ENCODE results near the gene SPINK1. TPM values are rescaled to one million over a fixed set of nuclear protein-coding genes. Genes with fewer than 3 reads are reported as not detected.
"Not testable (repeated sequence)": the region's sequence is repeated elsewhere in the genome, so short reads cannot be mapped to it uniquely, and the experiment has no call there.

The SPINK1 gene
- total and polyA plus RNA-seq, 2 donors, result 274 to 393 TPM

DNA sequence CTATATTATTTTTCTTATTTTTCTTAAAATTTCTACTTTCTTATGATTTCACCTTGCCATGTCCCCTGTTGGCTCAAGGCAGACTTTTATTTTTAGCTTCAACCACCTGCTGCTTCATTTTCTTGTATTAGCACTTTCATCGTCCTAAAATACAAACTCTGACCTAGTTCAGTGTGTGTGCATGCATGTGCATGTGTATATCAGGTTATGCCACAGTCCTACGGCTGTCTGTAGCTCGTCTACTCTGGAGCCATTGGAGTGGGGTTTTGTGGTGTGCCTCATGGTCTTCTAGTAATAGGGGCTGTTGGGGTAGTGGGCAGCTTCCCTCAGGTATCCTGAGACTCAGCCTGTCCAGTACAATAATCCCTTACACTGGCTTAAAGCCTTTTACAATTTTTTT lies 13.4 kb upstream of the SPINK1 start:
- Histone ChIP-seq H3K4me3 (ENCODE audit: low read depth, low read length) (no peak overlapping the region), H3K27ac (ENCODE audit: low read depth) (no peak overlapping the region), H3K4me1 (ENCODE audit: insufficient read depth) (no peaks in the 10 kb centered on the region), H3K36me3 (ENCODE audit: insufficient read depth) (no peaks in the 10 kb centered on the region)
- WGBS, result 44% methylated on average over 3 of the region's 3 CpGs
- DNase-seq (ENCODE audit: extremely low spot score), result no peak

DNA sequence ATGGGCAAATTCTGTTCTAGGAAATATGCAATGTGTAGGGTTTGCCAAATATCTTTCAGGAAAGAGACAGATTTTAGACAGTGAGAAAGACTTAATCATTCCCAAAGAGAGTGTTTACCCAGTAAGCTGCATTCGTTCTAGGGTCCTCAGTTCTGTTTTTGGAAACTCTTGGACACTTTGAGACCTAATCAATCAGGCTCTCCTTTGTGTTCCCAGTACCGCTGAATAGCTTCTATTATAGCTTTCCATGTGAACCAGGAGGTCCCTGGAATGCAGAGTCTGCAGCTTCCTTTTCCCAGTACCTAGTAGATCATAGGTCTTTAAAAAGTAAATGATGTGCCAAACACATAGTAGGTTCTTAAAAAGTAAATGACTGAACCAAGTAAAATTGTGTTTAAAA lies 11.4 kb upstream of the SPINK1 start:
- Histone ChIP-seq H3K27ac (ENCODE audit: low read depth) (no peak overlapping the region), H3K4me3 (ENCODE audit: low read depth, low read length) (no peak overlapping the region), H3K4me1 (ENCODE audit: insufficient read depth) (no peaks in the 10 kb centered on the region), H3K36me3 (ENCODE audit: insufficient read depth) (no peaks in the 10 kb centered on the region)
- WGBS, result 65% methylated on average over 2 of the region's 2 CpGs
- no peak for DNase-seq (ENCODE audit: extremely low spot score)

DNA sequence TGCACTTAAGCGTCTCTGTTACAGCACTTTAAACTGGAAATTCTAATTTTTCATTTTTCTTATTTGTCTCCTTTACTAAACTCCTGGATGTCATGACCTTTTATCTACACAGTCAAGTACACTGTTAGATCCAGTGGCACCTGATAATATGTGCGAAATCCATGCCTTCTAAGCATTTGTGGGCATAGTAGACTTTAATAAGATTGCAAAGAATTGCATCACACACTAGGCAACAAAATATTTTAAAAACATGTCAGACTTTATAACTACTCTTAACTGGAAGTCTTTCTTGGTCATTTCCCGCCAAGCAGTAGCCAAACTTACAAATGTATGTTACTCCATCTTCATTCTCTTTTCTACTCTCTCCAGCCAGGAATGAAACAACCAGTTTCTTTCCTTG lies 5.0 kb upstream of the SPINK1 start:
- no peak overlapping the region for H3K27ac ChIP-seq (ENCODE audit: low read depth)
- H3K4me3 ChIP-seq (ENCODE audit: low read depth, low read length), result no peak overlapping the region
- WGBS, result 79% methylated on average over 3 of the region's 3 CpGs
- H3K36me3 ChIP-seq (ENCODE audit: insufficient read depth), result no peaks in the 10 kb centered on the region
- H3K4me1 ChIP-seq (ENCODE audit: insufficient read depth), result no peaks in the 10 kb centered on the region
- no peak for DNase-seq (ENCODE audit: extremely low spot score)

DNA sequence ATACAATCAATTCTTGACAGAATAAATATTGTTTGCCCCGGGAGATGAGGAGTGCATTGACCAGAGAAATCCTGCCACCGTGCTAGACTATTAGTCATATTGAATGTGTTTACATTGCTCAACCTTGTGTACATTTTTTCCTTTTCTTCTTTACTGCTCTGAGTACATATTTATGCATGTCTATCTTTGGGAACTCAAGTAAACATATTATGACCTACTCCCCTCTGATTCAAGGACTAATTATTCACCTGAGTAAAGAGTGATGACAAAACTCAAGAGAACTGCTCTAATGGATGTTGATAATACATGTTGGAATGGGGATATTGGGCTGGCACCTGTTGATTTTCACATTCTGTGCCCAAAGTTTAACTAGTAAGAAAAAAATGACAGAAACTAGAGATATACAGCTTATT lies 3.9 kb upstream of the SPINK1 start:
- 52% methylated on average over 2 of the region's 2 CpGs for WGBS
- no peak overlapping the region for H3K27ac ChIP-seq (ENCODE audit: low read depth)
- no peaks in the 10 kb centered on the region for H3K36me3 ChIP-seq (ENCODE audit: insufficient read depth)
- no peak for DNase-seq (ENCODE audit: extremely low spot score)
- H3K4me1 ChIP-seq (ENCODE audit: insufficient read depth), result no peaks in the 10 kb centered on the region
- no peak overlapping the region for H3K4me3 ChIP-seq (ENCODE audit: low read depth, low read length)

DNA sequence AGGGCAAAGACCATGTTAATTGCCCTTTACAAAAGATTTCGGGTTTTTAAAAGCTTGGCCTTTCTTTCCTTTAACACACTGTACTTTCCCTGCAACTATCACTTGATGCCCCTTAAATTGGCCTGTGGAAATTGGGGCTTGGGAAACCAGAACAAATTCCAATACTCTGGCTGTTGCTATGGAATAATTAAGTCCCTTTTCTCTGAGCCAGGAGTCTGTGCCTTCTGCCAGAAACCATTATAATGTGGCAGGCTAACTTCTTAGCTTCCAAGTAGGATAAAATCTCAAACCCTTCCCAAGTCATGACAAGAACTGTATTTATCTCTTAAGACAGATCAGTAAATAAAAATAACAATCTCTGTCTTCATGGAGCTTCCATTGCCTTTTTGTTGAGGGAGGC lies 1.1 kb upstream of the SPINK1 start:
- WGBS, result 49% methylated on average over 1 of the region's 1 CpG
- Histone ChIP-seq H3K4me1 (ENCODE audit: insufficient read depth) (no peaks in the 10 kb centered on the region), H3K36me3 (ENCODE audit: insufficient read depth) (peaks cover 2% of the 10 kb centered on the region), H3K4me3 (ENCODE audit: low read depth, low read length) (no peak overlapping the region), H3K27ac (ENCODE audit: low read depth) (no peak overlapping the region)
- no peak for DNase-seq (ENCODE audit: extremely low spot score)

DNA sequence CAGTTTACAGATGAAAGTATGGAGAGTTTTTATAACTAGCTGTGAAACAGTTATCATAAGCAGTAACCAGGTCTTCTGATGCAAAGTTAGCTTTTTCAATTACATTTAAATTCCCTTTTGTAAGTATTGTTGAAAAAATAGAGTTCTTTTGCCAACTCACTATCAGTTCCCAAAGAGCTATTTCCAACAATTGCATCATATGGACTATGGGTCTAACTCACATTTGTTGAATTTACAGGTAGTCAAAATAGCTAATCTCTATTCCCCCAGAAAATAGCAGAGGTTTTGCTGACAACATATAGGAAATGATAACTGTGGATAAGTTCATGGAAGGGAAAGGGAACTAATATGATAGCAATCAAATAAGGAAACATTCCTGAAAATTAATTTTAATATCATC lies 1.4 kb downstream of the SPINK1 start:
- no peak overlapping the region for H3K27ac ChIP-seq (ENCODE audit: low read depth)
- H3K4me3 ChIP-seq (ENCODE audit: low read depth, low read length), result no peak overlapping the region
- DNase-seq (ENCODE audit: extremely low spot score), result no peak
- no peaks in the 10 kb centered on the region for H3K4me1 ChIP-seq (ENCODE audit: insufficient read depth)
- H3K36me3 ChIP-seq (ENCODE audit: insufficient read depth), result peaks cover 2% of the 10 kb centered on the region

DNA sequence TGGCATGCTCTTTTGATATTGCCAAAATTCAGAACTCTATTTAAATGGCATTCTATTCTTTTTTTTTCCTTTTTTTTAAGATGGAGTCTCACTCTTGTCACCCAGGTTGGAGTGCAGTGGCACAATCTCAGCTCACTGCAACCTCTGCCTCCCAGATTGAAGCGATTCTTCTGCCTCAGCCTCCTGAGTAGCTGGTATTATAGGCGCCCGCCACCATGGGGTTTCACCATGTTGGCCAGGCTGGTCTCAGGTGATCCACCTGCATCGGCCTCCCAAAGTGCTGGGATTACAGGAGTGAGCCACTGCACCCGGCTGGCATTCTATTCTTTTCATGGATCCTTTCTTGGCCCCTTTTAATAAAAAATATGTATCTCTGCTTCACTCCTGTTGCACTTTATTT lies 4.5 kb downstream of the SPINK1 start:
- not testable (repeated sequence) for DNase-seq (ENCODE audit: extremely low spot score); H3K4me3 ChIP-seq (ENCODE audit: low read depth, low read length); H3K36me3 ChIP-seq (ENCODE audit: insufficient read depth); H3K4me1 ChIP-seq (ENCODE audit: insufficient read depth)
- 93% methylated on average over 5 of the region's 5 CpGs for WGBS
- peak overlapping the region; percentile 50 for H3K27ac ChIP-seq (ENCODE audit: low read depth)

DNA sequence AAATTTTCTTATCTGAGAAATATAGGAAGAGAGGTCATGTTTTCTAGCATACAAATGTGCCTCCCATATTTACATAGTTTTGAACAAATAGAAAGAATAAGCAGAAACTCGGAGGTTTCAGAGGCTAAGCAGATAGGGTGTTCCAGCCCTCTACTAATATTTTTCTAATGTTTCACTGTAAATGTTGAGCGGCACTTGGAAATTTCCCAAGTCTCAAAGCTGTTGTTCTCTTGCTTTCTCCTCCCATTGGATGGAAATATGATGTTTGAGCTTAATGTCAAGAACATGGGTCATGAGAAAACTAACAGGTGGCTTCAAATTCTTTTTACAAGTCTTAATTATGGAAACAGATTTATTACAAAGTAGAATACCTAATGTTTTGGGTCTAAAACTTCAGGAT lies 5.1 kb downstream of the SPINK1 start:
- DNase-seq (ENCODE audit: extremely low spot score), result no peak
- no peak overlapping the region for H3K27ac ChIP-seq (ENCODE audit: low read depth)
- H3K4me1 ChIP-seq (ENCODE audit: insufficient read depth), result no peaks in the 10 kb centered on the region
- WGBS, result 50% methylated on average over 2 of the region's 2 CpGs
- H3K36me3 ChIP-seq (ENCODE audit: insufficient read depth), result peaks cover 2% of the 10 kb centered on the region
- H3K4me3 ChIP-seq (ENCODE audit: low read depth, low read length), result no peak overlapping the region

DNA sequence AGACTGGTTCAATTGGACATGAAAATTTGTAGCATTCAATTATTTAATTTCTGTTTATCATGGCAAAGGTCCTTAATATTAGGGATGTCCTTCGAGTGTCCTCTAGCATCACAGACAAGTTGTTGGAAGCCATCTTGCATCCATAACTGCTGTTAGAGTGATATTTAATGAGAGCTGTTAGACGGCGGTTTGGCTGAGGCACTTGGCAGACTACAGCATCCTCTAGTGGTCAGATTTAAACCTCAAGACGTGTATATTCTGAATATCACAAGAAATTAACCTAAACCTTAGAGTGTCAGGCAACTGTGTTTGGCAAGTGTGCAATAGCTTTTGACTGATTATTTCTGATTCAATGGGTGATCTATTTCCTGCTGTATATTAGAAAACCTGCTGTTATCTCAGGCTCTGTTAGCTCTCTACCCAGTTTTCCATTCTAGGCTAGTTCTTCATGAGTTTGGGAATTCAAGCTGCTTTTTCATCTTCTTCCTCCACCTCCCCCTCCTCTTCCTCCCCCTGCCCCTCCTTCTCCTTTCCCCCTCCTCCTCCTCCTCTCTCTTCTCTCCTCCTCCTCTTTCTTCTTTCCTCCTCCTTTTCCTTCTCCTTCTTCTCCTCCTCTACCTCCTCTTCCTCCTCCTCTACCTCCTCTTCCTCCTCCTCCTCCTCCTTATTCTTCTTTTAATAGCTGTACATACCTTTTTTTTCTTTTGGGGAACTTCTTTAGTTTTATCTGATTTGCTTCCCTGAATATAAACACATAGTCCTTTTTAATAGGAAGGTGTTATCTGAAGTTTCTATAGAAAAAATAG lies 8.6 kb downstream of the SPINK1 start:
- Histone ChIP-seq H3K36me3 (ENCODE audit: insufficient read depth) (no peaks in the 10 kb centered on the region), H3K4me1 (ENCODE audit: insufficient read depth) (no peaks in the 10 kb centered on the region), H3K27ac (ENCODE audit: low read depth) (no peak overlapping the region), H3K4me3 (ENCODE audit: low read depth, low read length) (no peak overlapping the region)
- peak; percentile 48 for DNase-seq (ENCODE audit: extremely low spot score)
- WGBS, result 10% methylated on average over 4 of the region's 4 CpGs

DNA sequence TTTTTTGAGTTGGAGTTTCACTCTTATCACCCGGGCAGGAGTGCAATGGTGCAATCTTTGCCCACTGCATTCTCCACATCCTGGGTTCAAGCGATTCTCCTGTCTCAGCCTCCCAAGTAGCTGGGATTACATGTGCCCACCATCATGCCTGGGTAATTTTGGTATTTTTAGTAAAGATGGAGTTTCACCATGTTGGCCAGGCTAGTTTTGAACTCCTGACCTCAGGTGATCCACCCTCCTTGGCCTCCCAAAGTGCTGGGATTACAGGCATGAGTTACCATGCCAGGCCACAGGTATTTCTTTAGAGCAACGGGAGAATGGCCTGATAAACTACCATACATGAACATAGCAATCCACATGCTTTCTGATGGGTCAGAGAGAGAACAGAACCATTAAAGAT lies 9.2 kb downstream of the SPINK1 start:
- H3K27ac ChIP-seq (ENCODE audit: low read depth); H3K4me1 ChIP-seq (ENCODE audit: insufficient read depth); H3K36me3 ChIP-seq (ENCODE audit: insufficient read depth); H3K4me3 ChIP-seq (ENCODE audit: low read depth, low read length); DNase-seq (ENCODE audit: extremely low spot score): not testable (repeated sequence)
- 96% methylated on average over 3 of the region's 3 CpGs for WGBS

DNA sequence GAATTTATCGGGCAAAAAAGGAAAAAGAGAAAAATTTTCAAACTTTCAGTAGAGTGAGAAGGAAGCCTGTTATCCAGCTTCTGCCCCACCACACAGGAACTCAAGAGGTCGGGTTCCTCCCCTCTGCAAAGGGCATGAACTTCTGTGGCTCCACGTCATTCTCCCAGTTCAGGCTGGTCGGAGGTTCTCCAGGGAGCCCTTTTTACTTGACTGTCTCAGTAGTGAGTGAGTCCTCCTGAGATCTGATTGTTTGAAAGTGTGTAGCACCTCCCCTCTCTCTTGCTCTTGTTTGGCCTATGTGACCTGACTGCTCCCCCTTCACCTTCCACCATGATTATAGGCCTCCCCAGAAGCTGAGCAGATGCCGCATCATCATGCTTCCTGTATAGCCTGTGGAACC lies 9.7 kb downstream of the SPINK1 start:
- Histone ChIP-seq H3K27ac (ENCODE audit: low read depth) (no peak overlapping the region), H3K4me1 (ENCODE audit: insufficient read depth) (no peaks in the 10 kb centered on the region), H3K4me3 (ENCODE audit: low read depth, low read length) (no peak overlapping the region), H3K36me3 (ENCODE audit: insufficient read depth) (no peaks in the 10 kb centered on the region)
- 89% methylated on average over 5 of the region's 5 CpGs for WGBS
- no peak for DNase-seq (ENCODE audit: extremely low spot score)

DNA sequence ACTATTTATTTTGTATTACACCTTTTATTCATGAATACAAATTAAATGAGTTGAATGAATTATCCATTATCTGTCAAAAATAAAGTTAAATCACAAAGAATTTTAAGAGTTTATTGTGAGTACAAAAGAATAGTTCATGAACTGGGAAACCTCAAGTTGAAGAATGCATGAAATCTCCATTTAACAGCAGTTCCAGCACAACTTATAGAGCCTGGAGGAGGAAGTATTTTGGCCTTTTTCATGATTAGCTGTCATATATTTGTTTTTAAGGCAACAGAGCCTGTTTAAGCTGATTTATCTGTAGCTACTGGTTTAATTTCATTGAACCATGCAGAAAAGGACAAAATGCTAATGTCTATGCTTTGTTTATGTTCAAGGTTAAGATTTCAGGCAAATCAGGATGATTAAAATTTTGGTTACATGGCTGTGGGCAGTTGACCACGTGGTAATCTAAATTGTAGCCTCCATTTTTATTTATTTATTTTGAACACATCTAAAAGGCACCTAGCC lies 12.2 kb downstream of the SPINK1 start:
- H3K4me3 ChIP-seq (ENCODE audit: low read depth, low read length), result no peak overlapping the region
- no peak for DNase-seq (ENCODE audit: extremely low spot score)
- no peaks in the 10 kb centered on the region for H3K4me1 ChIP-seq (ENCODE audit: insufficient read depth)
- no peak overlapping the region for H3K27ac ChIP-seq (ENCODE audit: low read depth)
- H3K36me3 ChIP-seq (ENCODE audit: insufficient read depth), result no peaks in the 10 kb centered on the region
- WGBS, result 43% methylated on average over 1 of the region's 1 CpG

DNA sequence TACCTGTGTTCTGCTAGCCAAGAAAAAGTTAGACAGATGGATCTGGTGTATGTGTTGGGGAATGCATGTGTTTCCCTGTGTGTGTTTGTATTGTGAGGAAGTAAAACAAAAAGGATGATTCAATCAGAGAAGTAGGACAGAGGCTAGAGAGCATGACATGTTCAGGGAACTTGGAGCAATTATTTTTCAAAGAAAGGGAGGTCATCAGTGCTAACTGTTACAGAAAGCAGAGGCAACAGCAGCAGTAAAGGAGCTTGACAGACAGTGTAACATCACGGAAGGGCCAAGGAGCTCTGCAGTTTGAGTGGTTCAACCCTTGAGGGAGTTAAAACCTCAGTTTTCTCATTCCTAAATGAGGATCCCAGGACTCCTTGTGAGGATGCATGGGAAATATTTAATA lies 13.2 kb downstream of the SPINK1 start:
- no peak for DNase-seq (ENCODE audit: extremely low spot score)
- 54% methylated on average over 1 of the region's 1 CpG for WGBS
- no peaks in the 10 kb centered on the region for H3K4me1 ChIP-seq (ENCODE audit: insufficient read depth)
- no peaks in the 10 kb centered on the region for H3K36me3 ChIP-seq (ENCODE audit: insufficient read depth)
- H3K27ac ChIP-seq (ENCODE audit: low read depth), result peak overlapping the region; percentile 23
- H3K4me3 ChIP-seq (ENCODE audit: low read depth, low read length), result no peak overlapping the region

DNA sequence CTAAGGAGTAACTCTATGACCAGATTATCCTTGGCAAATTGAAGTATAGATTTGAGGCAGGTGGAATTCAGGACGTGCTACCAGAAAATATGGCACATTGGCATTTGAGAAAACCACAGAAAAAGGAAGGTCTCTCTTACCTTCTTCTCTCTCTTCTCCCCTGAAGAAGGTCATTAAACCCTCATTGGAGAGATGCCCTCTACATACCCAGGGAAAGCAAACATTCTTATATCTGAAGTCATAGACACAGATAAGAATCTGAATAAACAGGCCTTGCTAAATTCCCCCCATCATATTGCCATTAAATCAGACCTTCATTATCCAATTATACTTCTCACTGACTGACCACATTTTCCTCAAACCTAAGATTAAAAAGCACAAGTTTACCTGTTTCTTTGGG lies 17.8 kb downstream of the SPINK1 start:
- H3K4me1 ChIP-seq (ENCODE audit: insufficient read depth), result no peaks in the 10 kb centered on the region
- 63% methylated on average over 1 of the region's 1 CpG for WGBS
- DNase-seq (ENCODE audit: extremely low spot score), result no peak
- H3K4me3 ChIP-seq (ENCODE audit: low read depth, low read length), result no peak overlapping the region
- H3K36me3 ChIP-seq (ENCODE audit: insufficient read depth), result no peaks in the 10 kb centered on the region
- H3K27ac ChIP-seq (ENCODE audit: low read depth), result no peak overlapping the region
